K562 (cell line): Measurements from ENCODE around the gene AGPAT2. TPM values are rescaled to one million over a fixed set of nuclear protein-coding genes. Genes with fewer than 3 reads are reported as not detected.

Source experiments
- ELK3 ChIP-seq: fragments of 450-650 bp; formaldehyde crosslinking; IDR thresholded peaks from 2 replicates; pipeline ENCODE4 v1.4.0; 2020; ENCODE audit warnings: mild to moderate bottlenecking
- ERF ChIP-seq: fragments of 450-650 bp; formaldehyde crosslinking; IDR thresholded peaks from 2 replicates; pipeline ENCODE4 v1.4.0; 2020; ENCODE audit warnings: mild to moderate bottlenecking, mixed read lengths
- ESRRB ChIP-seq: fragments of 250-450 bp; sonication (Bioruptor Pico); IDR thresholded peaks from 2 replicates; pipeline ENCODE4 v1.5.0; 2020; ENCODE audit warnings: mild to moderate bottlenecking, moderate library complexity, borderline replicate concordance
- HINFP ChIP-seq: fragments of 450-650 bp; conservative IDR thresholded peaks from 2 replicates; pipeline ENCODE4 v1.6.1; 2016; ENCODE audit warnings: missing genetic modification characterization, low read depth, mild to moderate bottlenecking, control low read depth, missing compliant biosample characterization
- POLR2G ChIP-seq: fragments of 200-400 bp; formaldehyde crosslinking; IDR thresholded peaks from 2 replicates; pipeline ENCODE4 v1.6.1; 2017; ENCODE audit warnings: low read depth, mild to moderate bottlenecking, antibody characterized with exemption, low read length, moderate library complexity
- PREB ChIP-seq: sonication (generic); formaldehyde crosslinking; IDR thresholded peaks from 2 replicates; pipeline ENCODE4 v1.8.1; 2023; ENCODE audit warnings: mild to moderate bottlenecking, missing genetic modification reagents
- RBBP5 ChIP-seq: fragments of 200-600 bp; sonication (generic); IDR thresholded peaks from 2 replicates; pipeline ENCODE4 v1.6.1; 2012; ENCODE audit warnings: borderline replicate concordance, mild to moderate bottlenecking, low read length, control low read depth, inconsistent platforms; ENCODE audit not compliant: insufficient read depth, poor library complexity, severe bottlenecking
- RUNX1 ChIP-seq: sonication (generic); IDR thresholded peaks from 2 replicates; pipeline ENCODE4 v1.6.1; 2016; ENCODE audit warnings: antibody characterized with exemption, low read depth
- SIRT6 ChIP-seq: IDR thresholded peaks from one replicate; pipeline ENCODE4 v1.6.1; 2012; ENCODE audit warnings: low read depth, mild to moderate bottlenecking, control low read depth, inconsistent platforms, low read length, moderate library complexity
- SMAD2 ChIP-seq: fragments of 150-350 bp; IDR thresholded peaks from 2 replicates; pipeline ENCODE4 v1.6.1; 2014; ENCODE audit warnings: low read depth, mild to moderate bottlenecking, low read length
- SUPT5H ChIP-seq: fragments of 450-650 bp; IDR thresholded peaks from 2 replicates; pipeline ENCODE4 v1.6.1; 2016
- TAF15 ChIP-seq: fragments of 200-400 bp; formaldehyde crosslinking; IDR thresholded peaks from 2 replicates; pipeline ENCODE4 v1.6.1; 2017; ENCODE audit warnings: mild to moderate bottlenecking, low read depth, low read length, moderate library complexity
- USF1 ChIP-seq: sonication (generic); formaldehyde crosslinking; IDR thresholded peaks from 2 replicates; pipeline ENCODE4 v1.9.0; 2022; ENCODE audit warnings: mild to moderate bottlenecking, missing genetic modification reagents
- ZNF253 ChIP-seq: fragments of 250-450 bp; sonication (Bioruptor Pico); conservative IDR thresholded peaks from 2 replicates; pipeline ENCODE4 v1.6.1; 2021; ENCODE audit warnings: mild to moderate bottlenecking
- ZNF277 ChIP-seq: fragments of 250-450 bp; sonication (Bioruptor Pico); IDR thresholded peaks from 2 replicates; pipeline ENCODE4 v1.8.0; 2022; ENCODE audit warnings: inconsistent platforms, mild to moderate bottlenecking, moderate library complexity, borderline replicate concordance
- ZNF3 ChIP-seq: fragments of 250-450 bp; sonication (Bioruptor Pico); IDR thresholded peaks from 2 replicates; pipeline ENCODE4 v1.5.0; 2021; ENCODE audit warnings: mild to moderate bottlenecking, moderate library complexity
- polyA plus RNA-seq, 8 experiments: library from polyadenylated mRNA; depleted of rRNA in 4 of 8; stranded (reverse) in 5 of 8; unstranded in 3 of 8; fragments of >200 nt; fragmentation: Nextera tagmentation in 2 of 8; fragmentation: Illumina TruSeq in 1 of 8; extraction: Ambion mirVana in 2 of 8; extraction: Trizol in 1 of 8; gene quantifications; 2 replicates each; pipeline versions ENCODE4 v1.2.1 to v1.2.3, GENCODE V29; 2011 to 2014; ENCODE audit warnings: inconsistent platforms in 1 of 8, missing spikeins in 1 of 8
- total RNA-seq, 7 experiments: library from RNA; depleted of rRNA in 6 of 7; stranded (reverse); fragments of >200 nt in 6 of 7; fragmentation: Illumina TruSeq in 2 of 7; extraction: Trizol in 2 of 7; gene quantifications; 2 replicates each; pipeline versions ENCODE4 v1.2.1 to v1.2.3, GENCODE V29; 2011 to 2021; ENCODE audit warnings: low replicate concordance in 1 of 7
- TF ChIP-seq, protein P1 (sequence below): sonication (generic); formaldehyde crosslinking; IDR thresholded peaks from 2 replicates; pipeline ENCODE4 v1.8.1; 2023; ENCODE audit warnings: mild to moderate bottlenecking, missing genetic modification reagents

AGPAT2 gene
- total and polyA plus RNA-seq, 9 of the 15 experiments (the other 6 are each of a cell fraction or from before 2014, with no cell fraction given): 0.13 to 54.5 (median 23.9) TPM

DNA sequence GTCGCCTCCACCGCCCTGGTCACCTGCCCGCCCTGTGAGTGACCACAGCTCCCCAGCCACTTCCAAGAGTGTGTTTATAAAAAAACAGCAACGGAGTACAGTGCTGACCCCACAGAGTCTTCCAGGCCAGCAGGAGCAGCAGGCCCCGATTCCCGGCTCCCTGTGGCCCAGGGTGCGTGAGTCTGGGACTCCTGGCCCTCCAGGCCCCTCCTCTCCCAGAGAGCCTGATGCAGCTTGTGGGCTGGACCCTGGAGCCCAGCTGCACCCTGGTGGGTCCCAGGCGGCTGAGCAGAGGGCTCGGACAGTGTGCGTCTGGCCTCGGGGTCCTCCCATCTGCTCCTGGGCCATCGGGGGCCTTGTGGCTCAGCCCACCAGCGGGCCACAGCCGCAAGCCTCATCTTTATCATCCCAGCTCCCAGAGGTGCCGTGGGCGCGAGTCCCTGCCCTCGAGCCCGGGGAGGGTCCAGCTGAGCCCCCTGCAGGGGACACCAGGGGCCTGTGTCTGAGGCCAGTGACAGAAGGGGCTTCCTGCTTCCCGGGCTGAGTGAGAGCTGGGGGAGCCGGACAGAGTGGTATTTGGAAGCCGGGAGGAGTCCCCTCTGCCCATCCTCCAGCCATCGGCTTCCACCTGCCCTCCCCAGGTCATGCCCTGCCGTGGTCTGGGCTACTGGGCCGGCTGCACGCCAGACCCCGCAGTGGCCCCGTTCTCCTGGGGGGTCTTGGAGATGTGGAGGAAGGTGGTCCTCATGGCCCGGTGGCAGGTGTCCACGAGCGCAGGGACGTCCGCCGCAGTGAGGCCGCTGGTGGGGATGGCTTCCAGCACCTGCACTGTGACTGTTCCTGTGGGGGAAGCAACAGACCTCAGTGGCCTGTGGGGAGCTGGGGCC is 13.9 kb downstream of the AGPAT2 start (continued):
- TF ChIP-seq HINFP (tag) (no peak), RUNX1 (0 out of 2 replicates have a peak, but pooled peaks have one; percentile 7), ERF (peak; percentile 84), SUPT5H (peak; percentile 90), PREB (CRISPR knock-in tag) (no peak), TAF15 (peak; percentile 50; the same call in 1 of the 2 replicates), ESRRB (CRISPR knock-in tag) (peak; percentile 74), POLR2G (peak; percentile 89), ZNF253 (CRISPR knock-in tag) (peak; percentile 48; the same call in 1 of the 2 replicates), ELK3 (CRISPR knock-in tag) (0 out of 2 replicates have a peak, but pooled peaks have one; percentile 15), ZNF3 (CRISPR knock-in tag) (no peak), ZNF277 (CRISPR knock-in tag) (no peak), USF1 (CRISPR knock-in tag) (0 out of 2 replicates have a peak, but pooled peaks have one; percentile 12), SMAD2 (no peak), SIRT6 (peak; percentile 91), RBBP5 (no peak)
- TF ChIP-seq, protein P1, sequence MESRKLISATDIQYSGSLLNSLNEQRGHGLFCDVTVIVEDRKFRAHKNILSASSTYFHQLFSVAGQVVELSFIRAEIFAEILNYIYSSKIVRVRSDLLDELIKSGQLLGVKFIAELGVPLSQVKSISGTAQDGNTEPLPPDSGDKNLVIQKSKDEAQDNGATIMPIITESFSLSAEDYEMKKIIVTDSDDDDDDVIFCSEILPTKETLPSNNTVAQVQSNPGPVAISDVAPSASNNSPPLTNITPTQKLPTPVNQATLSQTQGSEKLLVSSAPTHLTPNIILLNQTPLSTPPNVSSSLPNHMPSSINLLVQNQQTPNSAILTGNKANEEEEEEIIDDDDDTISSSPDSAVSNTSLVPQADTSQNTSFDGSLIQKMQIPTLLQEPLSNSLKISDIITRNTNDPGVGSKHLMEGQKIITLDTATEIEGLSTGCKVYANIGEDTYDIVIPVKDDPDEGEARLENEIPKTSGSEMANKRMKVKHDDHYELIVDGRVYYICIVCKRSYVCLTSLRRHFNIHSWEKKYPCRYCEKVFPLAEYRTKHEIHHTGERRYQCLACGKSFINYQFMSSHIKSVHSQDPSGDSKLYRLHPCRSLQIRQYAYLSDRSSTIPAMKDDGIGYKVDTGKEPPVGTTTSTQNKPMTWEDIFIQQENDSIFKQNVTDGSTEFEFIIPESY: peak; percentile 79
